Activated naive CD8-positive, alpha-beta T cell treated with anti-CD3 and anti-CD28 coated beads, Interleukin-2, amount 50 U/mL, for 24 hours (primary cell): ENCODE results near the gene PGM5.

ENCODE experiments used
- ATAC-seq: fragments of 150-1000 bp; cut with Tn5 transposase; one replicate; pipeline ENCODE4 v1.10.0; 2021
- DNase-seq: peaks from one replicate; pipeline ENCODE4 v3.0.0; 2021
- H3K27ac Mint-ChIP-seq: one replicate; pipeline ENCODE4 v1.8.0; 2021; ENCODE audit warnings: mild to moderate bottlenecking, mixed read lengths
- H3K27me3 Mint-ChIP-seq: one replicate; pipeline ENCODE4 v1.8.0; 2021; ENCODE audit warnings: mixed read lengths
- H3K36me3 Mint-ChIP-seq: one replicate; pipeline ENCODE4 v1.8.0; 2021; ENCODE audit warnings: low read depth, mixed read lengths
- H3K4me1 Mint-ChIP-seq: one replicate; pipeline ENCODE4 v1.8.0; 2021; ENCODE audit warnings: mixed read lengths
- H3K4me3 Mint-ChIP-seq: one replicate; pipeline ENCODE4 v1.8.0; 2021; ENCODE audit warnings: mild to moderate bottlenecking, moderate library complexity, mixed read lengths
- H3K9me3 Mint-ChIP-seq: one replicate; pipeline ENCODE4 v1.8.0; 2021; ENCODE audit warnings: mixed read lengths

The PGM5 gene

DNA sequence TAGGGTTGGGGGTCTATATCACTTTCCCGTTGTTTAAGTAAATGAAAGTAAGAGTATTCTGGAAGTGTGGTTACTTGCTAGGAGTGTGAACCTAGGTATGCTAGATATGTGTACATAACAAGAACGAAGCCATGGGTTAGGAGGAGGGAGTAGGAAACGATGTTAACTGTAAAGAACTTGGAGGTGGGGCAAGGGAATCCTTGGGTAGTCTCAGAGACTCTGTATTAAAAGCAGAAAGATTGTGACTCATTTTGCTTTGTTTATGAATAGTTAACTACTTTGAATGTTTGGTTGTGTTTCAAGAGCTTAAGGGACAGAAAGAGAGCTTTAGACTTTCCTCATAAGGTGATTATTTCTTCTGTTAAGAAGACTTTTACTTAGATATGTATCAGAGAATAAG is 124.4 kb downstream of the PGM5 start:
- Mint-ChIP-seq H3K9me3 (peaks cover 12% of the 10 kb centered on the region), H3K27ac (no peak overlapping the region), H3K36me3 (no peaks in the 10 kb centered on the region), H3K4me1 (no peaks in the 10 kb centered on the region), H3K27me3 (peaks cover 5% of the 10 kb centered on the region), H3K4me3 (no peak overlapping the region)
- DNase-seq = no peak
- ATAC-seq = no peak

DNA sequence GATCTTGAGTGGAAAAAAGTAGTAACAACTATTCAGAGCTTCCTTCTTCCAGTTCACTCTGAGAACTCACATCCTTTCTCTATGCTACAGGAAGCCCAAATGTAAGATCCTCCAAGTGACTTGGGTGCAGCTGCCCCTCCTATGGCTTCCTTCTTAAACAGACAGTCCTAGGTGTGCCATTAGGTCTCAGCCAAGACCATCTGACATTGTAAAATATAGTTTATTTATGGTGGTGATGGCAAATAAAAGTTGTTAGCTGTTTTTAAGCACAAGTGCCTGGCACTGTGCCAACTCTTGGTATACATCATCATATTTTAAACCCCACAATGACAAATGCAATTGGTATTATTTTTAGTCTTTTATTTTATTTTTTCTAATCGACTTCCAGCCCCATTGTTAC is 126.1 kb downstream of the PGM5 start:
- Mint-ChIP-seq H3K27ac (no peak overlapping the region), H3K27me3 (peaks cover 5% of the 10 kb centered on the region)
- DNase-seq = no peak

DNA sequence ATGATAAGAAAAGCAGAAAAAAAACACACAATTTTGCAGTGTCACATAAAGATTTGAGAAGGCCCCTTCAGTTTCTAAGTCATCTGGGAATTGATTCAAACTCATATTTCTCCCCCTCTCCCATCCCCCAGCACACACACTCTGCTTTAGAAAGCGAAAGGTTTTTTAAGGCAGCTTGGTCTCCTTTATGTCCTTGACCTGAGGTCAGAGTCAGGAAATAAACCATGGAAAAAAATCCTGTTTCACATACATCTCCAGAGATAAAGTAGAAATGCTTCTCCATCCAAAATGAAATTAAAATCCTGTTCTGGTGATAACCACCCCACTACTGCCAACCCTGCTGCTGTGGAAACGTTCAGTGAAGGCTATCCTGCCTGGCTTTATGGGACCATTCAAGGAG is 131.7 kb downstream of the PGM5 start:
- Mint-ChIP-seq H3K36me3 (no peaks in the 10 kb centered on the region), H3K4me3 (no peak overlapping the region), H3K27ac (no peak overlapping the region), H3K27me3 (peaks cover 4% of the 10 kb centered on the region), H3K4me1 (no peaks in the 10 kb centered on the region), H3K9me3 (peaks cover 12% of the 10 kb centered on the region)
- ATAC-seq (no peak), DNase-seq (no peak)

More for the DNA sequence above, 126.1 kb downstream of the PGM5 start:
- Mint-ChIP-seq H3K9me3 (peaks cover 15% of the 10 kb centered on the region), H3K4me1 (no peaks in the 10 kb centered on the region), H3K4me3 (no peak overlapping the region), H3K36me3 (no peaks in the 10 kb centered on the region)
- ATAC-seq = no peak

DNA sequence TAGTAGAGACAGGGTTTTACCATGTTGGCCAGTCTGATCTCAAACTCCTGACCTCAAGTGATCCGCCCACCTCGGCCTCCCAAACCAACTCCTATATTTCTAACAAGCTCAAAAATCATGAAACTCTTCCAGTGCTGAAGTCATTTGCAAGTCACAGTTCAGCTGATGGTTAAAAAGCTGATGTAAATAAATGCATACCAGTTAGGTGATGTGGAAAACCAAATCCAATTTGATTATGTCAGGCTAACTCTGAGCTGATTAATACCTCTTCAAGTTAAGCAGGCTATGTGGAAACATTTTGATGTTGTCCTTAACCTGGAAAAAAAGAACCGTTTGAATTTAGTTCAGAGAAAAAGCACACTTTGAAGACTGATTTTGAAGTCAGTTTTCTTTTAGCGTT is 133.2 kb downstream of the PGM5 start:
- no peak overlapping the region for H3K27ac Mint-ChIP-seq
- no peaks in the 10 kb centered on the region for H3K36me3 Mint-ChIP-seq
- ATAC-seq (no peak), DNase-seq (no peak)
- H3K4me3 Mint-ChIP-seq = no peak overlapping the region
- H3K27me3 Mint-ChIP-seq = peaks cover 7% of the 10 kb centered on the region
- H3K4me1 Mint-ChIP-seq = no peaks in the 10 kb centered on the region
- peaks cover 12% of the 10 kb centered on the region for H3K9me3 Mint-ChIP-seq

DNA sequence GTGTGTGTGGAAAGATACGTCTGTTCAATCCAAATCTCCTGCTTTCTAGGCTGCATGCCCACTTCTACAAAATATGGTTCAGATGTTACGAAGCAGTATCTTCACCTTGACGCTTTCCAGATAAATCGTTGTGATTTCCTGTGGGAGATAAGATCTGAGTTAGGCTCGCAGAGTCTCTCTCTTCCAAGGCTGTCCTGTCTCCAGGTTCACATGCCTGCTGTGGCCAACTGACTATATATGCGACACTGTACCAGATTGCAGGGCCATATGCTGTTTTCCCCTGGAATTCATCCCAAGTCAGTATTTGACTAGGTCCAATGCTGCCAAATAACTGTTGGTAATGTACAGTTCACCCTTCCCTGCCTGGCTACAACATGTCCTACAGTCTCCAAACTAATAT is 136.4 kb downstream of the PGM5 start:
- Mint-ChIP-seq H3K27ac (no peak overlapping the region), H3K36me3 (no peaks in the 10 kb centered on the region), H3K9me3 (no peaks in the 10 kb centered on the region), H3K4me1 (no peaks in the 10 kb centered on the region), H3K4me3 (no peak overlapping the region), H3K27me3 (peaks cover 7% of the 10 kb centered on the region)
- no peak for DNase-seq
- ATAC-seq = no peak

DNA sequence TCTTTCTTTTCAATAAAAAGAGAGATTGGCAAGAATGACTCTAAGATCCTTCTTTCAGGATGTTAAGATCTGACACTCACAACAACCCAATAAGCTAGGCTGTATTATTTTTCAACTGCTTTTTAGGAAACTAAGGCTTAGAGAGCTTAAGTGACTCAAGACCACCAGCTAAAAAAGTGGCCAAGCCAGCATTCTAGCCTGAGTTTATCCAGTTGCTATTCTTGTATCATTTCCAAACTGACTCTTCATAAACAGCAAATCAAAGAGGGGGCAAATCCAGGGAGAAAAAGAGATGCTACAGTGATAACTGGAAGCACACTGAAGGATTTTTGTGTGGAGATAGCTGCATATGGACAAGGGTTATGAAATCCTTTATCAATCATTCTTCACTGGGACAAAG is 137.1 kb downstream of the PGM5 start:
- DNase-seq = no peak
- H3K9me3 Mint-ChIP-seq = no peaks in the 10 kb centered on the region
- ATAC-seq = no peak
- H3K27me3 Mint-ChIP-seq = peaks cover 7% of the 10 kb centered on the region
- H3K4me1 Mint-ChIP-seq = no peaks in the 10 kb centered on the region
- H3K36me3 Mint-ChIP-seq = no peaks in the 10 kb centered on the region
- no peak overlapping the region for H3K27ac Mint-ChIP-seq
- H3K4me3 Mint-ChIP-seq = no peak overlapping the region

DNA sequence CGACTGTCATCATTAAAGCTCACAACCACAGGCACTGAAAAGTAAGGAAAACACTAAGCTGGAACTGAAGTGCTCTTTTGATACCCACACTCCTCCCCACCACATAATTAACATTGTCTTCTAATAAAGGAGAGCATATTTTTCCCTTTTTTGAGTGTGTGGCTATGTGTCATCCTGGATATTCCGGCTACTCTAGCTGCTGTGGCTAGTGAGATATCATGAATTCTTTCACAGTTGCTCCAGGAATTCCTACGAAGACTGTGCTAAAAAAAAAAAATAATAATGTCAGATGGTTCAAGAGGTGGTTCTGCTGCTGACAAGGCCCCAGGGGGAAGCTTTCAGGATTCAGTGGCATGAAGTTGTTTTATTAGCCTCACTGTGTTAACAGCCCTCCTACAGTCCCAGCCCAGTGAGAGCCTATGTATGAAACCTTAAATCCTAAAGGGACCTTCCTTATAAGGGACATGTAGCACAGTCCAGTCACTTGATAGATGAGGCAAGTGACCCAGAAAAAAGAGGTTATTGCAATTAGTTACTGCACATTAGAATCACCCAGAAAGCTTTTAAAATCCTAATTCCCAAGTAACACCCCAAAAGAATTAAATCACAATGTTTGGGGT is 137.7 kb downstream of the PGM5 start:
- Mint-ChIP-seq H3K36me3 (no peaks in the 10 kb centered on the region), H3K27ac (no peak overlapping the region), H3K4me3 (no peak overlapping the region), H3K4me1 (no peaks in the 10 kb centered on the region), H3K27me3 (peaks cover 12% of the 10 kb centered on the region), H3K9me3 (no peaks in the 10 kb centered on the region)
- ATAC-seq (no peak), DNase-seq (no peak)

DNA sequence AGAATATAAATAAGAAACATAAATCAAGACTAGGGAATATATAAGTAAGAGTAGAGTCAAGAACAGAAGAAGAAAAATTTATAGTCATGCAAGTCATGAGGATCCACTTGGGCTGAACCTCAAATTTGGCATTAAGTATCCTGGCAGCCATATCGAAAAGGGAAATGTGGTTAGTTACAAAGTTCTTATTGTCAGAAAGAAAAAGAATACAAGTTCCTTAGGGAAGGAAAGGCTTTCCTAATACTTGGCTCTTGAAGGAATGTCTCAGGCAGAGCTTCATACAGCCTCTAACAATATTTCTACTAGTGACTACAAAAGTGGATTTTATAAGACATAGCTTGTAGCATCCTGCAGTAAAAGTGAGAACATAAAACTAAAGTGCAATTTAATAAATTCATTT is 138.8 kb downstream of the PGM5 start:
- ATAC-seq (no peak), DNase-seq (no peak)
- Mint-ChIP-seq H3K9me3 (no peaks in the 10 kb centered on the region), H3K27me3 (peaks cover 12% of the 10 kb centered on the region), H3K36me3 (no peaks in the 10 kb centered on the region), H3K4me1 (no peaks in the 10 kb centered on the region), H3K27ac (no peak overlapping the region), H3K4me3 (no peak overlapping the region)

DNA sequence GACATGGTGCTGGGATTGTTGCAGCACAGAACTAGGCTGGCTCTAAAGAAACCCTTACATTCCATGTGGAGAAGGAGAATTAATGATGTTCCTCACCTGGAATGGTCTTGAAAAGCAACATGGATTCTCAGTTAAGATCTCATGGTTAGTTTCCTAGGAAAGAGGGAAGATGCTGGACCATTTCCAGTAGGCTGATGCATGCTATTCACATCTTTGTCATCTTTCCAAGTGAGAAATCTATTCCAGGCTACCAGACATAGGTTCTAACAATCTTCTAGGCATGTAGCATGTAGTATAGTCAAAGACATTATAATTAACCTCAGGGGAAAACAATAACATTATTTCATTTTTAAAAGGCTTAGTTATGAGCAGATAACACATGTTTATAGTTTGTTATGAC is 139.9 kb downstream of the PGM5 start:
- Mint-ChIP-seq H3K27ac (no peak overlapping the region), H3K4me3 (no peak overlapping the region), H3K36me3 (no peaks in the 10 kb centered on the region), H3K9me3 (no peaks in the 10 kb centered on the region), H3K4me1 (no peaks in the 10 kb centered on the region), H3K27me3 (peaks cover 12% of the 10 kb centered on the region)
- ATAC-seq = no peak
- DNase-seq = no peak

DNA sequence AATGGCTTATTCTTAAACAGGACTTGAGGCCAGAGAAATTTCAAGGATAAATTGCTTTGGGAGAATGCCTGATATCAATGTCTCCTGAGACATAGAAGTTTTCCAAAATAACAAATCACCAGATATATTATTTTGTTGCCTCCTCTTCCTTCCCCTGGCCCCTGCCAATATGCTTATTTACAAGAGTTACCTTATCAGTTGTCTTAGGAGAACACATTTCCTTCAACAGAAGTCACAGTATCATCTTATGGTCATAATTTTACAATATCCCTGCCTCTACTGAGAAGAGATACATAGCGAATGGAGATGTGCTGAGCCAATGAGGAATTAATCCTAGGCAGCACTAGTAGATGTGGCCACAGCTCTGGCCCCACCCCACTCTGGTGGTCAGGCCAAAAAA is 141.2 kb downstream of the PGM5 start:
- Mint-ChIP-seq H3K9me3 (no peaks in the 10 kb centered on the region), H3K27ac (no peak overlapping the region), H3K4me3 (no peak overlapping the region), H3K36me3 (no peaks in the 10 kb centered on the region), H3K4me1 (no peaks in the 10 kb centered on the region), H3K27me3 (peaks cover 15% of the 10 kb centered on the region)
- DNase-seq (no peak), ATAC-seq (no peak)

DNA sequence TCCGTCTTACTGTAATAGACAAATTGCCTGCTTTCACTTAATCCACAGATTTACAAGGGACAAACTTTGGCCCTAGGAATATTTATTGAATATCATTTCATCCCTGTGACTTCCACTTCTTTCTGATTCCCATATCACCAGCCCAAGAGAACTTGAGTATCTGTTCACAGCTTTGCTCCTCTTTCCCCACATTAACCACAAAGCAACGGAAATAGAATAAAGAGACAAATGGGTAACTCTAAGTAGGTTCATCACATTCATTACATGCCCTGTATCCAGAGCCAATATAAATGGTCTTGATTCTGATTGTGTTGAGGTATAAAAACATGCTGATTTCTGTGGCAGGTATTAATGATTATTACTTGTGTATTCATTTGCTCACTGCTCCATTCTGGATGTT is 142.4 kb downstream of the PGM5 start:
- no peak overlapping the region for H3K4me3 Mint-ChIP-seq
- H3K27me3 Mint-ChIP-seq = peaks cover 12% of the 10 kb centered on the region
- H3K9me3 Mint-ChIP-seq = no peaks in the 10 kb centered on the region
- no peaks in the 10 kb centered on the region for H3K36me3 Mint-ChIP-seq
- no peak overlapping the region for H3K27ac Mint-ChIP-seq
- no peaks in the 10 kb centered on the region for H3K4me1 Mint-ChIP-seq
- ATAC-seq (no peak), DNase-seq (no peak)

DNA sequence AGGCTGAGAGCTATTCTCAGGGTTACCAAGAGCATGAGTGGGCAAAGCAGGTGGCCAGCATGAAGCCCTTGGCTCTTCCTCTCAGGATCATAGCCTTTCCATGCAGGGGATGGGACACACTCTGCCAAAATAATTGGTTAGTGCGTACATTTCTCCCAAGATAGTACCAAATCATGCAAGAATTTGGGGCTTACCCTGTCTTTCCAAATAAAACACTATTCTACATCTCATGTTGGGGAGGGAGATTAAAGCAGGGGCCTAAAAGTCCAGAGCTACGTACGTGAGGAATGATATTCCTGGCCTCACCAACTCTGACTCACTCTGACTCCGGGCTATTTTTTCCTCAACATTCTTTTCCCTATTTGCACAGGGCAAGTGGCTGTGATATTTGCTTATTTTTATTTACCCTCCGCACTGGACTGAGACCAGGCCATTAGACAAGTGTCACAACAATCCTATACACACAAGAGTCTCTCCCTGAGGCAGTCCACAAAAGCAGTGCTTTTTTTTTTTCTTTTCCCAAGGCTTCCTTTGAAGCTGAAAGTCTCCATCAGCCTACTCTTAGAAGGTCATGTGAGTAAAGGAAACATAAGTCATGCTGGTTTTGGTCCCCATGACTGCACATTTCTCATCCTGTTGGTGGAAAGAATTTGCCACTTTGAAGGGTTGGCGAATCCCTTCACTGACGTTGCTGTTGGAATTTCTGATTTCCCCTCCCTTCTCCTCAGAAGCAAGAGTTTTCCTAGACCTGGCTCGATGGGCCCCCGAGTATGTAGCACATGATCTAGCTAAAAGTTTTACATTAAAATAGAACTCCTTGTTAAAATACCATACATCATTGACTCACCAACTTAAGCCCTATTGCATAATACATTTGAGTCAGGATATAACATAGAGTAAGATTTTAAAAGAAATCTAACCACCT is 144.3 kb downstream of the PGM5 start:
- ATAC-seq = no peak
- Mint-ChIP-seq H3K9me3 (no peaks in the 10 kb centered on the region), H3K4me1 (no peaks in the 10 kb centered on the region), H3K27ac (no peak overlapping the region), H3K36me3 (no peaks in the 10 kb centered on the region), H3K4me3 (no peak overlapping the region), H3K27me3 (peaks cover 12% of the 10 kb centered on the region)
- no peak for DNase-seq

DNA sequence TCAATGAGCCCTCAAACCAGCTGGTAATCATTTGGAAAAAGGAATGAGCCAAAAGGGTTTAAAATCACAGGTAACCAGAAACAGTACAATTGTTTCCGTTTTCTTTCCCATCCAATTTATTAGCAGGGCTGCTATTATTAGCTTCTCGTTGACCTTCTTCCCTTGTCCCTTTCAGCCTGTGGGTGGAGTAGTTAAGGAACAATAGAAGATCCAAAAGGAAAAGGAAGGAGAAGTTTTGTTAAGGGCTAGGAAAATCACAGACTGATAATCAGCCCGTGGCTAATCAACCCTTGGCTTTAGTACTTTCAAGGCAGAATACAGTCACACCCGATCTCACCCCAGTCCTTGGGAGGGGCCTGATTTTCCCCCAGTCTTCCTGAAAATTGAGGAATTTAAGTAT is 145.9 kb downstream of the PGM5 start:
- H3K9me3 Mint-ChIP-seq = no peaks in the 10 kb centered on the region
- DNase-seq (no peak), ATAC-seq (no peak)
- peaks cover 12% of the 10 kb centered on the region for H3K27me3 Mint-ChIP-seq
- no peak overlapping the region for H3K27ac Mint-ChIP-seq
- no peaks in the 10 kb centered on the region for H3K36me3 Mint-ChIP-seq
- H3K4me1 Mint-ChIP-seq = no peaks in the 10 kb centered on the region
- no peak overlapping the region for H3K4me3 Mint-ChIP-seq

DNA sequence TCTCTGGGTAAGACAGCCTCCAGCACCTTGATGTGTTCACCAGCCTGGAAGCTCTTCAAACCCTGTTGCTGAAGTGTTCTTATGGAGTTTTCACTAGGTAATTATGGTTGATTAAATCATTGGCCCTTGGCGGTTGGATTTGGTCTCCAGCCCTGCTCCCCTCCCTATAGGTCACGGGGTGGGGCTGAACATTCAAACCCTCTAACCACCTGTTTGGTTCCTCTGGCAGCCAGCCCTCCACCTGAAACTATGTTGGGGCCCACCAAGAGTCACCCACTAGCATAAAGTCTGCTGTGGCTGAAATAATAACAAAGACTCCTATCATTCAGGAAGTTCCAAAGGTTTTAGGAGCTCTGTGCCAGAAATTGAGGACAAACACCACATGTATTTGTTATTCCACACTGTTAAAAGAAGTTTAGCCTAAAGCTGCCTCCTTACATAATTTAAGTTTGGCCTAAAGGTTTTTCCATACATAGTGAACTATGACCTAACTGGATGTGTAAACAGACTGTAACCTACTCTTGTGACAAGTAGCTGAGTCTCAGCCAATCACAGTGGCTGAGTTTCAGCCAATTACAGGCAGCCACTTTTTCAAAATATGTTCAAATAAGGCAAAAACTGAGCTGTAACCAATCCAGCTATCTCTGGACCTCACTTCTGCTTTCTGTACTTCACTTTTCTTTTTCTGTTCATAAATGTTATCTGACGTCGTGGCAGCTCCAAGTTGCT is 149.4 kb downstream of the PGM5 start:
- H3K27ac Mint-ChIP-seq = no peak overlapping the region
- H3K9me3 Mint-ChIP-seq = no peaks in the 10 kb centered on the region
- ATAC-seq (no peak), DNase-seq (no peak)
- H3K27me3 Mint-ChIP-seq = peaks cover 11% of the 10 kb centered on the region
- H3K36me3 Mint-ChIP-seq = no peaks in the 10 kb centered on the region
- H3K4me3 Mint-ChIP-seq = no peak overlapping the region
- H3K4me1 Mint-ChIP-seq = no peaks in the 10 kb centered on the region

DNA sequence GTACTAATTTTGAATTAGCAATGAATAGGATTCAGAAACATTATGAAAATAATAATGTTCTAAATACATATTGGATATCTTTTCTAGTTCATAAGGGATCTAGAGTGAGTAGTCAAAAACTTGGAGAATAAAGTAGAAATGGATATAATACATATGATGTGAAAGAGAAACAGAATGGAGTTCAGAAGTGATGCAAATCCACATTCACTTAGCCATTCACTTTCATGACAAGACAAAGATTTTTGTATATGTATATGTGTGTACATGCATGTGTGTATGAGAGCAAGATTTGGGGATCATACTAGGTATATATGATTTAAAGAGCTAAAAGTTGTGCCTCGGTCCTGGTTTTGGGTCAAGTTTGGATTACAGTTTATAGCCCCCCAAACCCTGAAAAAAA is 150.1 kb downstream of the PGM5 start:
- ATAC-seq = no peak
- H3K9me3 Mint-ChIP-seq = no peaks in the 10 kb centered on the region
- peaks cover 11% of the 10 kb centered on the region for H3K27me3 Mint-ChIP-seq
- DNase-seq = no peak
- H3K36me3 Mint-ChIP-seq = no peaks in the 10 kb centered on the region
- H3K4me1 Mint-ChIP-seq = no peaks in the 10 kb centered on the region
- H3K4me3 Mint-ChIP-seq = no peak overlapping the region
- H3K27ac Mint-ChIP-seq = no peak overlapping the region
